NCI-H510A treated with DMSO at 0.1 percent for 48 hours (cell line): Measurements from ENCODE around the gene TAF7.
A peak's percentile ranks its signal among the peaks of the same experiment; 100 is the strongest.
"Not testable (repeated sequence)": the region's sequence is repeated elsewhere in the genome, so short reads cannot be mapped to it uniquely, and the experiment has no call there.

ENCODE experiments used
- DNase-seq: peaks from one replicate; lab custom pipeline; 2025; lab: John Stamatoyannopoulos, UW

TAF7 gene, protein sequence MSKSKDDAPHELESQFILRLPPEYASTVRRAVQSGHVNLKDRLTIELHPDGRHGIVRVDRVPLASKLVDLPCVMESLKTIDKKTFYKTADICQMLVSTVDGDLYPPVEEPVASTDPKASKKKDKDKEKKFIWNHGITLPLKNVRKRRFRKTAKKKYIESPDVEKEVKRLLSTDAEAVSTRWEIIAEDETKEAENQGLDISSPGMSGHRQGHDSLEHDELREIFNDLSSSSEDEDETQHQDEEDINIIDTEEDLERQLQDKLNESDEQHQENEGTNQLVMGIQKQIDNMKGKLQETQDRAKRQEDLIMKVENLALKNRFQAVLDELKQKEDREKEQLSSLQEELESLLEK

DNA sequence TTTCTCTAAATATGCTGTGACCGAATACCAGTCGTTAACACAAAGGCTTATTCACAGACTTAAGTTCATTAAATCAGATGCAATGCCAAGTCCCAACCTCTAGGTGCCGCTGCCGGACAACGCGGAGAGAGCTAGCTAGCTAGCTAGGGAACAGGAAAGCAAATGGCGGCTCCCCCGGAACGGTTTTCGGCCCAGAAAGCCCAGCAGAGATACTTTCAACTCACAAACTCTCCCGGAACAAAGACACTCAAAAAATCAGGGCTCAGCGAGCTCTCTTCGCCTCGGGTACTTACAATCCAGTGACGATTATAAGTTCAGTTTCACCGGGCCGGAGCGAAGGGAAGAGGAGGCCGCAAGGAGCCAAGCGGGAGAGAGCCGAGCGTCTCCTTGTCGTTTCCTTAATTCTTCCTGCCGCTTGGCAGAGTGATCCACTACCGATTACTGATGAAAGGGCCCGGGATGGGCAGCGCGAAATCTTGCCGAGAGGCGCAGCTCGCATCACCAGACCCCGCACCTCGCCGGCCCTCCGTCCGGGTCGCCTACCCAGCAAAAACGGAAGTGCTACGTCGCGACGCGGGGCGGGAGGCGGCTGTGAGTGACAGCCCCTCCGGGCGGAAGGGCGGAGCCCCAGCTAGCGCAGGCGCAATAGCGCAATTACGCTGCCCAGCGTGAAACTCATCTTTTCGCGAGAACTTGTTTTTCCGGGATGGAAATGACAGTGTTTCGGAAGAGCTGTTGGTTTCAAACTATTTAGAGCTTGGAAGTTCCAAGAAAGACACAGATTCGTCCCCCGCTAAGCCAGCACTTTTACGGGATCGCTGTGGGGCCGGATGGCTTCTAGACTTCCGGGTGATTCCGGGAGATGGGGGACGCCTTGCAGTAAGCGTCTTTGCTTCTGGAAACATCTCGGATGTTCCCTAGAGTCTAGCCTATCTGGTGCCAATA lies at the start of gene TAF7:
Gene TAF7 (minus strand): TSS at position 560 of the 945 bp plus-strand sequence. CDS start 740 bp downstream, outside the sequence.
- peak; percentile 59 for DNase-seq

DNA sequence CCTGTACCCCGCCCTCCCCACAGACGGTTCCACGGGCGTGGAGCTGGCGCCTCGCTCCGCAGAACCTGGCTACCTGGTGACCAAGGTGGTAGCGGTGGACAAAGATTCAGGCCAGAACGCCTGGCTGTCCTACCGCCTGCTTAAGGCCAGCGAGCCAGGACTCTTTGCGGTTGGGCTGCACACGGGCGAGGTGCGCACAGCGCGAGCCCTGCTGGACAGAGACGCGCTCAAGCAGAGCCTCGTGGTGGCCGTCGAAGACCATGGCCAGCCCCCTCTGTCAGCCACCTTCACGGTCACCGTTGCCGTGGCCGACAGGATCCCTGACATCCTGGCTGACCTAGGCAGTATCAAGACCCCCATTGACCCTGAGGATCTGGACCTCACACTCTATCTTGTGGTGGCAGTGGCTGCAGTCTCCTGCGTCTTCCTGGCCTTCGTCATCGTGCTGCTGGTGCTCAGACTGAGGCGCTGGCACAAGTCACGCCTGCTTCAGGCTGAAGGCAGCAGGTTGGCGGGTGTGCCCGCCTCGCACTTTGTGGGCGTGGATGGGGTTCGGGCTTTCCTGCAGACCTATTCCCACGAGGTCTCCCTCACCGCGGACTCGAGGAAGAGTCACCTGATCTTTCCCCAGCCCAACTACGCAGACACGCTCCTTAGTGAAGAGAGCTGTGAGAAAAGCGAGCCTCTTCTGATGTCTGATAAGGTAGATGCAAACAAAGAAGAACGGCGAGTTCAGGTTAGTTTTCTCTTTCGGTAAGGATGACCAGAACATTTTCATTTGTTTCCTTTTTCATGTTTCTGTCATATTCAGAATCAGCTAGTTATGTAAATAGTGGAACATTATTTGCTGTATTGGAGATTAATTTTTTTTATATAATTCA lies 45.7 kb upstream of the TAF7 start:
- DNase-seq = no peak

- no peak for DNase-seq
These were observed 43.5 kb upstream of the TAF7 start, which contains the start of gene PCDHGA5 for GRCh38 chr5:141363952-141364660. Gene PCDHGA5 (plus strand): TSS chr5:141364162. CDS start chr5:141364331, 169 bp downstream.

DNA sequence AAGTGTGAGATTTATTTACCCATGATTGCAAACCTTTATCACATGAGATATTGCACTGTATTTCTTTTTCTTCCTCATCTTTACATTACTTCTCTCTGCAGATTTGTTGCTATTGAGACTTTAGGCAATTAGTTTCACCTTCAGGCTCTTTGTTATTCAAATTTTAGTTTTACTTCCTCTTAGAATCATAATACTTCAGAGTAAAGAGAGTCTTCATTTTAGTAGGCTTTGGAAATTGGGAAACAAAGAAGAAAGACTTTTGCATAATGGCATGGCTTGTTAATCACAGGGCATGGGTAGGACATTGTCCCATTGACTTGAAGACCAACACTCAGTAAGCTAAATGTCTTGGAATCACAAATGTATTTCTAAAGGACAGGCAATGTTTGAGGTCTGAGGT lies 42.1 kb upstream of the TAF7 start:
- no peak for DNase-seq

DNA sequence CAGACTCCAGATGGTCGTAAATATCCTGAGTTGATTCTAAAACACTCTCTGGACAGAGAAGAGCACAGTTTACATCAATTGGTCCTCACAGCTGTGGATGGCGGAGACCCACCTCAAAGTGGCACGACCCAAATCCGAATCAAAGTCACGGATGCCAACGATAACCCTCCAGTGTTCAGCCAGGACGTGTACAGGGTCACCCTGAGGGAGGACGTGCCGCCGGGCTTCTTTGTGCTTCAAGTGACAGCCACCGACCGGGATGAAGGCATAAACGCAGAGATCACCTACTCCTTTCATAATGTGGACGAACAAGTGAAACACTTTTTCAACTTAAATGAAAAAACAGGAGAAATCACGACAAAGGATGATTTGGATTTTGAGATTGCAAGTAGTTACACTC lies 40.1 kb upstream of the TAF7 start:
- no peak for DNase-seq

- DNase-seq = no peak
These were observed 39.3 kb upstream of the TAF7 start, which contains the start of gene PCDHGB2 for GRCh38 chr5:141359790-141360426. Gene PCDHGB2 (plus strand): TSS chr5:141359994. CDS start chr5:141360136, 142 bp downstream.

DNA sequence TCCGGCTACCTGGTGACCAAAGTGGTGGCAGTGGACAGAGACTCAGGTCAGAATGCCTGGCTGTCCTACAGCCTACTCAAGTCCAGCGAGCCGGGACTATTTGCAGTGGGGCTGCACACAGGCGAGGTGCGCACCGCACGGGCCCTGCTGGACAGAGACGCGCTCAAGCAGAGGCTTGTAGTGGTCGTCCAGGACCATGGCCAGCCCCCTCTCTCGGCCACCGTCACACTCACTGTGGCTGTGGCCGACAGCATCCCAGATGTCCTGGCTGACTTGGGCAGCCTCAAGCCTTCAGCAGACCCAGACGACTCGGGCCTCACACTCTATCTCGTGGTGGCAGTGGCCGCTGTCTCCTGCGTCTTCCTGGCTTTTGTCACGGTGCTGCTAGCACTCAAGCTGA lies 36.4 kb upstream of the TAF7 start:
- no peak for DNase-seq

DNA sequence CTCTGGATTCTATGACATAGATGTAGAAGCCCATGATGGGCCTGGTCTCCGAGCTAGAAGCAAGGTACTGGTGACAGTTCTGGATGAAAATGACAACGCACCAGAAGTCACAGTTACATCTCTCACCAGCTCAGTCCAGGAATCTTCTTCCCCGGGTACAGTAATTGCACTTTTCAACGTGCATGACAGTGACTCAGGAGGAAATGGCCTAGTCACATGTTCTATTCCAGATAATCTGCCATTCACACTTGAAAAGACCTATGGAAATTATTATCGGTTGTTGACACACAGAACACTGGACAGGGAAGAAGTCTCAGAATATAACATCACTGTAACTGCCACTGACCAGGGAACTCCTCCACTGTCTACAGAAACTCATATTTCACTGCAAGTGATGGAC lies 35.5 kb upstream of the TAF7 start:
- no peak for DNase-seq

- no peak for DNase-seq
These were observed 35.1 kb upstream of the TAF7 start for GRCh38 chr5:141355641-141356040.

GRCh38 chr5:141354900-141355469 lies 34.4 kb upstream of the TAF7 start, which contains the start of gene PCDHGA4:
Gene PCDHGA4 (plus strand): TSS chr5:141355021. CDS start chr5:141355108, 87 bp downstream.
- no peak for DNase-seq

DNA sequence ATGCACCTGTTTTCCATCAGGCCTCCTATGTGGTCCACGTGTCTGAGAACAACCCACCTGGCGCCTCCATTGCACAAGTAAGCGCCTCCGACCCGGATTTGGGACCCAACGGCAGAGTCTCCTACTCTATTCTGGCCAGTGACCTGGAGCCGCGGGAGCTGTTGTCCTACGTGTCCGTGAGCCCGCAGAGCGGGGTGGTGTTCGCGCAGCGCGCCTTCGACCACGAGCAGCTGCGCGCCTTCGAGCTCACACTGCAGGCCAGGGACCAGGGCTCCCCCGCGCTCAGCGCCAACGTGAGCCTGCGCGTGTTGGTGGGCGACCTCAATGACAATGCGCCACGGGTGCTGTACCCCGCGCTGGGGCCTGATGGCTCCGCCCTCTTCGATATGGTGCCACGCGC lies 31.0 kb upstream of the TAF7 start:
- DNase-seq = no peak

DNA sequence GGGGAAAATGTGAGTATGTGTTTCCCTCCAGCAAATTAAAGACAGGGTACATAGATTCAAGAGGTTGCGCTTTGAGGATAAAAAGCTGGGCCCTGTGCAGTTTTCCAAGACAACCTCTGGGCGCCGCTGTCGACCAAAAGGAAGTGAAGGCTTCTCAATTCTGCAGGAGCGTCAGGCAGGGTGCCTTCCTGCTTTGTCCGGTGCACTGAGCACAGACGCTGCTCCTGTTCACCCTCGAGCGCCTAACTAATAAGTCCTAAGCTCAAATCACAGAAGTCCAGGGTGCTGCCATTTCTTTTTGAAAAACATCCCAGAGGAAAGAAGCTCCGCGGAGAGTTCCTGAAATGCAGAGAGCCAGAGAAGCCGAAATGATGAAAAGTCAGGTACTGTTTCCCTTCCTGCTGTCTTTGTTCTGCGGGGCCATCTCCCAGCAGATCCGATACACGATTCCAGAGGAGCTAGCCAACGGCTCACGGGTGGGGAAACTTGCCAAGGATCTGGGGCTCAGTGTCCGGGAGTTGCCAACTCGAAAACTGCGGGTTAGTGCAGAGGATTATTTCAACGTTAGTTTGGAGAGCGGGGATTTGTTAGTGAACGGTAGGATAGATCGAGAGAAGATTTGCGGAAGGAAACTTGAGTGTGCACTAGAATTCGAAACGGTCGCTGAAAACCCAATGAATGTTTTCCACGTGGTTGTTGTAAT lies 29.5 kb upstream of the TAF7 start, which contains the start of gene PCDHGB1:
Gene PCDHGB1 (plus strand): TSS at position 183 of the 703 bp plus-strand sequence. CDS start 162 bp downstream, at position 345.
- no peak for DNase-seq

GRCh38 chr5:141346017-141346416 lies 25.4 kb upstream of the TAF7 start:
- DNase-seq = not testable (repeated sequence)

DNA sequence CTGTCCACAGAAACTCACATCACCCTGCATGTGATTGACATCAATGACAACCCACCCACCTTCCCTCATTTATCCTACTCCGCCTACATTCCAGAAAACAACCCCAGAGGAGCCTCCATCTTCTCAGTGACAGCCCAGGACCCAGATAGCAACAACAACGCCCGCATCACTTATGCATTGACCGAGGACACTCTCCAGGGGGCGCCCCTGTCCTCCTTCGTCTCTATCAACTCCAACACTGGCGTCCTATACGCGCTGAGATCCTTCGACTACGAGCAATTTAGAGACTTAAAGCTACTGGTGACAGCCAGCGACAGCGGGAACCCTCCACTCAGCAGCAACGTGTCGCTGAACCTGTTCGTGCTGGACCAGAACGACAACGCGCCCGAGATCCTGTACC lies 24.7 kb upstream of the TAF7 start:
- DNase-seq = no peak

GRCh38 chr5:141343953-141344463 lies 23.4 kb upstream of the TAF7 start:
- peak; percentile 77 for DNase-seq

DNA sequence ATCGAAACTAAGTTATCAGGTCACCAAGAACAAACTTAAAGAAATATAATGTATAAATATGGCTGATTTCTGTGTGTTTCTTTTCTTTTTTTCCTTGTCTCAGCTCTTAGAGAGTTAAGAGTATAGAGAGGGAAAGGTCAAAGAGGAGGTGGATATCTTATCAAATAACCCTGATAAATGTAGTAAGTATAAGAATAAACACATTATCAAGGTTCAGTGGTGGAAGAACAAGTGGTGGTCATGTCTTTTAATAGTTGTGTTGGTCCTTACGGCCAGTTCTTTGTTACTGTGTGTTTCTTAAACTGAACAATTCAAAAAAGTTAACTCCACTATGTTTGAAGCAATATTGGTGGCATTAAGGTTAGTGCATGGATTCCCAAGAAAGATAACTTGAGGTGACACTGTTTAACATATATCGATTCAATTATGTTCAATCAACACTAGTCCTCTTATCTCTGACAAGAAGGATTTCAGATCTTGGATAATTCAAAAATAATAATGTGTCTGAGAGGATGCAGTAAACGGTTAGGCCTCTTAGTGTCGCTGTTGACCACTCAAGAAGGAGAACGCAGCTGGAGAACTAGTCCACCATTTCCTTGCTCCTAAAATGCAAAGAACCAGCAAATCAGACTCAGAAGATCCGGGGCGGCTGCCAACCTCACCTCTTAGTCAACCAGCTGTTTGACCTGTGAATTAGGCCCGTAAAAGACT lies 22.8 kb upstream of the TAF7 start, which contains the start of gene PCDHGA3:
Gene PCDHGA3 (plus strand): TSS at position 588 of the 711 bp plus-strand sequence. CDS start 205 bp downstream, outside the sequence.
- DNase-seq = peak; percentile 77

- DNase-seq = no peak
These were observed 22.2 kb upstream of the TAF7 start for GRCh38 chr5:141342773-141343172.

DNA sequence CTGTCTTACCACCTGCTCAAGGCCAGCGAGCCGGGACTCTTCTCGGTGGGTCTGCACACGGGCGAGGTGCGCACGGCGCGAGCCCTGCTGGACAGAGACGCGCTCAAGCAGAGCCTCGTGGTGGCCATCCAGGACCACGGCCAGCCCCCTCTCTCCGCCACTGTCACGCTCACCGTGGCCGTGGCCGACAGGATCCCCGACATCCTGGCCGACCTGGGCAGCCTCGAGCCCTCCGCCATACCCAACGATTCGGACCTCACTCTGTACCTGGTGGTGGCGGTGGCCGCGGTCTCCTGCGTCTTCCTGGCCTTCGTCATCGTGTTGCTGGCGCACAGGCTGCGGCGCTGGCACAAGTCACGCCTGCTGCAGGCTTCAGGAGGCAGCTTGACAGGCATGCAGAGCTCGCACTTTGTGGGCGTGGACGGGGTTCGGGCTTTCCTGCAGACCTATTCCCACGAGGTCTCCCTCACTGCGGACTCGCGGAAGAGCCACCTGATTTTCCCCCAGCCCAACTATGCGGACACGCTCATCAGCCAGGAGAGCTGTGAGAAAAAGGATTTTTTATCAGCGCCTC lies 20.3 kb upstream of the TAF7 start:
- DNase-seq = not testable (repeated sequence)
